NCI-H460 (cell line): Measurements from ENCODE around the gene ZNF445. TPM values are rescaled to one million over a fixed set of nuclear protein-coding genes. Genes with fewer than 3 reads are reported as not detected.
"Not testable (repeated sequence)": the region's sequence is repeated elsewhere in the genome, so short reads cannot be mapped to it uniquely, and the experiment has no call there.

Source experiments
- DNase-seq: peaks from one replicate; pipeline ENCODE4 v3.0.0-alpha.2; 2016; ENCODE audit warnings: low read depth; ENCODE audit errors: extremely low read depth
- polyA plus RNA-seq: library from polyadenylated mRNA; depleted of rRNA; stranded (reverse); fragments of >200 nt; gene quantifications from 2 replicates; pipeline ENCODE4 v1.2.3, GENCODE V29; 2014; cell fraction: nucleus; rRNA removed
- total RNA-seq: library from RNA; depleted of rRNA; stranded (reverse); fragments of >200 nt; shearing (Covaris generic); gene quantifications from 2 replicates; pipeline ENCODE4 v1.2.3, GENCODE V29; 2014; rRNA removed

ZNF445 gene
- 2.7 and 3.0 TPM in 2 replicates for total RNA-seq
- polyA plus RNA-seq = 4.8 and 5.2 TPM in 2 replicates

- peak; percentile 64 for DNase-seq
Measured at GRCh38 chr3:44477312-44478030, at the start of gene ZNF445. ZNF445 (minus strand) TSS chr3:44477670; CDS start chr3:44455549, 22,121 bp downstream.

DNA sequence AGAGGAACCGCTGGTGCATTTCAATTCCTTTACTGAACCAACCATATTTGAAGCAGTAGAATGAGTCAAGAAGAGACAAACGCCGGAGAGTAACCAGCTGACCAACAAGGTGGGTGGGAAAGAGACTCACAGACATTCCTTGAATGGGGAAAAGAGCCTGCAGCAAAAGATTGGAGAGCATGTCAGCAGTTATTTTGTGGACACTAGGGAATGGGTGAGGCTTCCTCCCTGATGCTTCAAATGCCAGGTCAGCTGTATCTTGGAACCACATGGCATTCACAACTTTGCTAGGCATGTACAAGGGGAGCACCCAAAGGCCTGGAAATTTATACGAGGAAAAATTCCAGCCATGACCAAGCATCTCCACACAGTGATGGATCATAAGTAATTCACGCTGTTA lies 47.6 kb upstream of the ZNF445 start:
- DNase-seq = no peak

GRCh38 chr3:44522494-44522933 lies 45.0 kb upstream of the ZNF445 start:
- no peak for DNase-seq

- DNase-seq = no peak
Measured at GRCh38 chr3:44521721-44522120, 44.3 kb upstream of the ZNF445 start.

GRCh38 chr3:44518782-44519156 lies 41.3 kb upstream of the ZNF445 start:
- DNase-seq = no peak

- DNase-seq = no peak
Measured at GRCh38 chr3:44516230-44516629, 38.8 kb upstream of the ZNF445 start.

DNA sequence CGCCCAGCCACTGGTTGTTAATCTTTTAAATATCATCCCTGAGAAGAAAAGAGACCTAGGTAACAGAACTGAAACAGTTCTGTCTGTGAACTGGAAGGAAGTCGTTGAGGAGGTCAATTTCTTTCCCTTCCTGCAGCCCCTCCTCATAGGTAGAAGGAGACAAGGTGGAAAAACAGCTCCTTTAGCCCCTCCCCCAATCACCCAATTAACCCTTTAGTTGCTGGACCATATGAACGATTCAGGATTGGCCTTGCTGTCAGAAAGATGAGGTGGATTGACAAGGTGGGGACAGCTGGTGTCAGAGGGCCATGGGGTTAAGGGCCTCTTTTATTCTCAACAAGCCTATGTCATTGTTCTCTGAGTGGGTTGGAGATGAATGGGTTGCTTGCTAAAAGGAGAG lies 36.0 kb upstream of the ZNF445 start:
- DNase-seq = no peak

- no peak for DNase-seq
Measured at GRCh38 chr3:44511238-44511566, 33.7 kb upstream of the ZNF445 start.

GRCh38 chr3:44510000-44510368 lies 32.5 kb upstream of the ZNF445 start:
- no peak for DNase-seq

DNA sequence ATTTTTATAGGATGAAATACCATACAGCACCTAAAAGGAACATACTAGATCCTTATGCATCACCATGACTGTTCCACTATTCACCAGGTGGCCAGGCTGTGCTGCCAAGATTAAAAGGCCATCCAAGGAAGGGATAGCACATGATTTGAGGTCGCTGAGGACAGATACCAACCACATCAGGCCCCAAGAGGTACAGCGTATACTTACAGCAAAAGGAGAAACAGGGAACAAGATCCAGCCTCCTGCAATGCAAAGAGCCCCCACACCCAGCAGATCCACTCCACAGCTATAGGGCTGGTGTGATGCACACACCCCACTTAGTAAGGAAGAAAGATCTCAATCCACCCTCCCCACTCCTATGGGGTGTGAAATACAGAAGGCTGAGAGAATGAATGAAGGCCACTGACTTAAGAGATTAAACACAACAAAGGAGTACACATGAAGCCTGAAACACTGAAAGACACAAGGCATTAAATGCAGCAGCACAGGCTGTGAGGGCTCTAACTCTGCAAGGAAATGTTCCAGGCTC lies 32.0 kb upstream of the ZNF445 start:
- DNase-seq = no peak

DNA sequence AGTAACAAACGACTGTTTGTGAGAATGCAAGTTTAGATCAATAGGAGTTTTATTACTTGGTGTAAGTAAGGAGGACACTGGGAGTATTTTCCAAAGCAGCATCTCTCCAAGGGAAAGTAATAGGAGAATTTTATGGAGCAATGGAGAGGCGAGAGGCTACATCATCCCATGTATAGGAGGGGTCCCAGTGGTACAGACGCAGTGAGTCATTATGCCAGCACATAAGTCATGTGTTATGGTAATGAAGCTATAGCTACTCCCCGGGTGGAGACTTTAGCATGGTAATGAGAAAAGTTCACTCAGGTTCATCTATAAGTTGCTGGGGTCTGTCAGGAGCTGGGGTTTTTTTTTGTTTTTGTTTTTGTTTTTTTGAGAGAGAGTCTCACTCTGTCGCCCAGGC lies 29.5 kb upstream of the ZNF445 start:
- DNase-seq = no peak

DNA sequence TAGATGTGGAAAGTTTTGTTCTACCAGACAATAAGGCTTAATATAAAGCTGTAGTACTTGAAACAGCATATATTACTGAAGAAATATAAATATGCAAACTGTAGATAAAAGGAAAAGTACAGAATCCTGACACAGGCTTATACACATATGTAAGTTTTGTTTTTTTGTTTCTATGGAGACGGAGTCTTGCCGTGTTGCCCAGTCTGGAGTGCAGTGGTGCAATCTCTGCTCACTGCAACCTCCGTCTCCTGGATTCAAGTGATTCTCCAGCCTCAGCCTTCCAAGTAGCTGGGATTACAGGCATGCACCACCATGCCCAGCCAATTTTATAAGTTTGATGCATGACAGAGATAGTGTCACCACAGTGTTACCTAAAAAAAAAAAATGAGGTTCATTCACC lies 29.1 kb upstream of the ZNF445 start:
- no peak for DNase-seq

DNA sequence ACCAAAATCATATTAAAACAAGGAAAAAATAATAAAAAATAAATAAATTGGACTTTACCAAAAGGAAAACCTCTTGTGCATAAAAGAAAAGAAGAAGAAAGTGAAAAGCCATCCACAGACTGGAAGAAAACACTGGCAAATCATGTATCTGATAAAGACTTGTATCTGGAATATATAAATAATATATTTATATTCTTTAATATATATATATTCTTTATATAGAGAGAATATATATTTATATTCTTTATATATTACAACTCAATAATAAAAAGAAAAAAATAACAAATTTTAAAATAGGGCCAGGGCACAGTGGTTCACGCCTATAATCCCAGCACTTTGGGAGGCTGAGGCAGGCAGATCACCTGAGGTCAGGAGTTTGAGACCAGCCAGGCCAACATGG lies 27.1 kb upstream of the ZNF445 start:
- no peak for DNase-seq

GRCh38 chr3:44503178-44503577 lies 25.7 kb upstream of the ZNF445 start:
- DNase-seq = not testable (repeated sequence)

DNA sequence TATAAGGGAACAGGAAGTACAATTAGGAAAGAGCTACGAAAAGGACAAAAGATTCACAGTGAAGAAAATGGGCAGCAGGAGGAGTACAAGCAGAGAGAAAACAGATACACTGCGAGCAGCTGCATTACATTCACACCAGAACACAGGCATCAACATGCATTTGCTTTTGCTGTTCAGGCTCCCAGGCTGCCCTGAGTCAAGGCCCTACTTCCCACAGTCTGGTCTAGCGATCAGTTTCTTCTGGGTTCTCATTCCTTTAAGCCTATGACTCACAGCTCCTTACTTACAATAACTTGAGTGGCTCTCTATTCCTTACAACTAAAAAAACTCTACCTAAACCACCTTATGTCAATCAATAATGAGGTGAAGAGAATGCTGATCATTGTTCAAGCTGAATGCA lies 24.5 kb upstream of the ZNF445 start:
- DNase-seq = no peak

DNA sequence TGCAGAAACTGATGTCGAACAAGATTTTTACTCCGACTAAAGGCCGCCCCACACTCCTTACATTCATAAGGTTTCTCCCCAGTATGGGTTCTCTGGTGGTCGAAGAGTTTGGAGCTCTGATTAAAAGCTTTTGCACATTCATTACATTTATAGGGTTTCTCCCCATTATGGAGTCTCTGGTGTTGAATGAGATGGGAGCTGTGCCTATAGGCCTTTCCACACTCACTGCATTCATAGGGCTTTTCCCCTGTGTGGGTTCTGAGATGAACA lies 22.4 kb upstream of the ZNF445 start:
- DNase-seq = not testable (repeated sequence)

DNA sequence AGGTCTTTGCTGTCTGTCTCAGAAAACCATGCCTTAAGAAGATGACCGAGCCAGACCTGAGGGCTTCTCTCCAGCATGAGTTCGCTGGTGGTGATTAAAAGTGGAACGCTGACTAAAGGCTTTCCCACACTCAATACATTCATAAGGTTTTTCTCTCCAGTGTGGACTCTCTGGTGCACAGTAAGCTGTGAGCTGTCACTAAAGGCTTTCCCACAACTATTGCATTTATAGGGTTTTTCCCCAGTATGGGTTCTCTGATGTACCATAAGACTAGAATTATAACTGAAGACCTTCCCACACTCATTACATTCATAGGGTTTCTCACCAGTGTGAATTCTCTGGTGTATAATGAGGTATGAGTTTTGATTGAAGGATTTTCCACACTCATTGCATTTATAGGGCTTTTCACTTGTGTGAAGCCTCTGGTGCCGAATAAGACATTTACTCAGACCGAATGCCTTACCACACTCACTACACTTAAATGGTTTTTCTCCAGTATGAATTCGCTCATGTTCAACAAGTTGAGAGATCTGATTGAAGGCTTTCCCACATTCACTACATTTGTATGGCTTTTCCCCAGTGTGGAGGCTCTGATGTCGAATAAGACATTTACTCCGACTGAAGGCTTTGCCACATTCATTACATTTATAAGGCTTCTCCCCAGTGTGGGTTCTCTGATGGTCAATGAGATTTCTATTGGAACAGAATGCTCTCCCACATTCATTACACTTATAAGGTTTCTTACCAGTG lies 21.9 kb upstream of the ZNF445 start:
- no peak for DNase-seq

GRCh38 chr3:44495636-44496415 lies 18.4 kb upstream of the ZNF445 start:
- no peak for DNase-seq

GRCh38 chr3:44492496-44492895 lies 15.0 kb upstream of the ZNF445 start:
- DNase-seq = no peak

GRCh38 chr3:44482721-44483120 lies 5.3 kb upstream of the ZNF445 start:
- no peak for DNase-seq

GRCh38 chr3:44478606-44479094 lies 1.2 kb upstream of the ZNF445 start:
- DNase-seq = no peak
